Measurements from ENCODE around the gene OSBPL2. TPM values are rescaled to one million over a fixed set of nuclear protein-coding genes. Genes with fewer than 3 reads are reported as not detected.

The OSBPL2 gene
- polyA plus RNA-seq, 1 experiment, result 20.5 TPM

DNA sequence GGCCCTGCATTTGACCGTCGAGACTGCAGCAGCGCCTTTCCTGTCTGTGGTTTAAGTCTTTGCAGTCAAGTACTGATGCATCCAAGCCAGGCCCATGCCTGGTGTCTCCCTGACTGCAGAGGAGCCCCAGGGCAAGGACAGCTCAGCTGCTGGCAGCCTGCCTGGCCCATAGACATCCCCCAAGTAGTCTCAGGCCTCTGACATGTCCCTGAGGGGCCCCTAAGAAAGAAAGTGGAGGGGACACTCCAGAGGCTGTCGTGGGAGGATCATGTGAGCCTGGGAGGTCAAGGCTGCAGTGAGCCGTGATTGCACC is 36.3 kb upstream of the OSBPL2 start:
- Histone ChIP-seq H3K27me3 (ENCODE audit: control insufficient read depth, insufficient read depth, low read length) (no peaks in the 10 kb centered on the region), H3K4me3 (ENCODE audit: low read depth, low read length) (no peak overlapping the region), H3K36me3 (ENCODE audit: control insufficient read depth, insufficient read depth, low read length) (peaks cover 23% of the 10 kb centered on the region)
- no peak for DNase-seq (ENCODE audit: low read depth)
- CTCF ChIA-PET, result no interaction called here
- POLR2A ChIA-PET, result no interaction called here
- TF ChIP-seq, protein P1, sequence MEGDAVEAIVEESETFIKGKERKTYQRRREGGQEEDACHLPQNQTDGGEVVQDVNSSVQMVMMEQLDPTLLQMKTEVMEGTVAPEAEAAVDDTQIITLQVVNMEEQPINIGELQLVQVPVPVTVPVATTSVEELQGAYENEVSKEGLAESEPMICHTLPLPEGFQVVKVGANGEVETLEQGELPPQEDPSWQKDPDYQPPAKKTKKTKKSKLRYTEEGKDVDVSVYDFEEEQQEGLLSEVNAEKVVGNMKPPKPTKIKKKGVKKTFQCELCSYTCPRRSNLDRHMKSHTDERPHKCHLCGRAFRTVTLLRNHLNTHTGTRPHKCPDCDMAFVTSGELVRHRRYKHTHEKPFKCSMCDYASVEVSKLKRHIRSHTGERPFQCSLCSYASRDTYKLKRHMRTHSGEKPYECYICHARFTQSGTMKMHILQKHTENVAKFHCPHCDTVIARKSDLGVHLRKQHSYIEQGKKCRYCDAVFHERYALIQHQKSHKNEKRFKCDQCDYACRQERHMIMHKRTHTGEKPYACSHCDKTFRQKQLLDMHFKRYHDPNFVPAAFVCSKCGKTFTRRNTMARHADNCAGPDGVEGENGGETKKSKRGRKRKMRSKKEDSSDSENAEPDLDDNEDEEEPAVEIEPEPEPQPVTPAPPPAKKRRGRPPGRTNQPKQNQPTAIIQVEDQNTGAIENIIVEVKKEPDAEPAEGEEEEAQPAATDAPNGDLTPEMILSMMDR (IDR thresholded peaks at IDR 0.05; ENCODE audit: insufficient read depth, low read depth, low read length), result no peak

DNA sequence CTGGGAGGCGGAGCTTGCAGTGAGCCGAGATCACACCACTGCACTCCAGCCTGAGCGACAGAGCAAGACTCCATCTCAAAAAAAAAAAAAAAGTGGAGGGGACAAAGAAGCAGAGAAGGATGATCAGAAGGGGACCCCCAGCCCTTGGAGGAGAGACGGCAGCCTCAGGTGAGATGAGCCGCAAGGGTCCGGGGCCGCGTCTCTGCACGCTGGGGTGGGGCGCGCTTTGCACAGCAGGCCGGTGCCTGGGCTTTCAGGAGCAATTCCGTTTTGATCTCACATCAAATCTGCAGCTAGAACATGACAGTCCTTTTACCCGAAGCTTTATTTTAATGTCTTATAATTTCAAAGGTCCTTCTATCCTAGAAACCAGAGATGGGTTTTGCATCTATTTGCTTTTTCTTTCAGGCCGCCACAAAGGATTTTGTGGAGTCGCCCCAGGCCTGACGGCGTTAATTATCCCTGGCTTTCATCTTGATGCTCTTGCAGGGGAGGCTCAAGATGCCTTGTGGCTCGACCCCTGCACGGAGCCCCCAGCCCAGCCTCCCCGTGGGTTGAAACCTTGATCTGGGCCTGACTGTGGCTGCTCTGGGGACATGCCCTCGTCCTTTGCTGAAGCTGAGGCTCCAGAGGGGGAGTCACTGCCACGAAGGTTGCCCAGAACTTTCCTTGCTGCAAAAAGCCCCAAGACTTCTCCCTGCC is 35.5 kb upstream of the OSBPL2 start:
- TF ChIP-seq, protein P1 (IDR thresholded peaks at IDR 0.05; ENCODE audit: insufficient read depth, low read depth, low read length), result no peak
- no peak for DNase-seq (ENCODE audit: low read depth)
- H3K4me3 ChIP-seq (ENCODE audit: low read depth, low read length), result no peak overlapping the region
- H3K27me3 ChIP-seq (ENCODE audit: control insufficient read depth, insufficient read depth, low read length), result no peaks in the 10 kb centered on the region
- POLR2A ChIA-PET, result no interaction called here
- CTCF ChIA-PET, result no interaction called here
- H3K36me3 ChIP-seq (ENCODE audit: control insufficient read depth, insufficient read depth, low read length), result peaks cover 23% of the 10 kb centered on the region

DNA sequence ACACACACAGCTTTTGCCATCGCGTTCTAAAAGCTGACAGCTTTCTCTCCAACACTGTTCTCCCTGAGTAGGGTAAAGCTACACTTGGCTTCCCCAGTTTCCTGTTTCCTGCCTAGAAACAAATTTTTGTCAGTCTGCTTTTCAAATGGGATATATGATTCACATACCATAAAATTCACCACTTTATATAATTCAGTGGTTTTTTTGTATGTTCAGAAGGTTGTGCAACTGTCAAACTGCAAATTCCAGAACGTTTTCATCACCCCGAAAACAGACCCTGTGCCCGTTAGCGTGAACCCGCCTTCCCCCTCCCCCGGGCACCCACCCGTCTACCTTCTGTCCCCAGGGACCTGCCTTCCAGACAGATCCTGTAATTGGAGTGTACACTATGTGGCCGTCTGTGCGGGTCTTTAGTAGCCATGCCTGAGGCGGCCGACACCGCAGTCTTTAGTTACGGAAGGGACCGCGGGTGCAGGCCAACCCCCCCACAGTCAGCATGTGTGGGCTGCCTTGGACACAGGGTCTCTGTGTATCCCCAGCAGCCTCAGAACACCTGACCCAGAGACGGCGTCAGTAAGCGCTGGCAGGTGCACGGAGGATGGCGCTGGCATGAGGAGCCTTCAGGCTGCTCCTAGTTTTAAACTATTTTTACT is 34.8 kb upstream of the OSBPL2 start:
- ChIA-PET CTCF (no interaction called here), POLR2A (no interaction called here)
- no peak overlapping the region for H3K4me3 ChIP-seq (ENCODE audit: low read depth, low read length)
- H3K36me3 ChIP-seq (ENCODE audit: control insufficient read depth, insufficient read depth, low read length), result peaks cover 18% of the 10 kb centered on the region
- DNase-seq (ENCODE audit: low read depth), result no peak
- H3K27me3 ChIP-seq (ENCODE audit: control insufficient read depth, insufficient read depth, low read length), result no peaks in the 10 kb centered on the region
- TF ChIP-seq, protein P1 (IDR thresholded peaks at IDR 0.05; ENCODE audit: insufficient read depth, low read depth, low read length), result no peak

- no peak overlapping the region for H3K4me3 ChIP-seq (ENCODE audit: low read depth, low read length)
- POLR2A ChIA-PET, result no interaction called here
- H3K36me3 ChIP-seq (ENCODE audit: control insufficient read depth, insufficient read depth, low read length), result peaks cover 8% of the 10 kb centered on the region
- CTCF ChIA-PET, result no interaction called here
- TF ChIP-seq, protein P1 (IDR thresholded peaks at IDR 0.05; ENCODE audit: insufficient read depth, low read depth, low read length), result no peak
- no peaks in the 10 kb centered on the region for H3K27me3 ChIP-seq (ENCODE audit: control insufficient read depth, insufficient read depth, low read length)
- no peak for DNase-seq (ENCODE audit: low read depth)
Observed at GRCh38 chr20:62205618-62206387, 32.5 kb upstream of the OSBPL2 start.

- CTCF ChIA-PET, result interaction anchor here (0.6 kb wide), 1 partner anchor 44 kb away, joined by 3 read pairs; no protein-coding TSS in a partner anchor
- TF ChIP-seq, protein P1 (IDR thresholded peaks at IDR 0.05; ENCODE audit: insufficient read depth, low read depth, low read length), result no peak
- no peaks in the 10 kb centered on the region for H3K27me3 ChIP-seq (ENCODE audit: control insufficient read depth, insufficient read depth, low read length)
- no peak overlapping the region for H3K4me3 ChIP-seq (ENCODE audit: low read depth, low read length)
- POLR2A ChIA-PET, result no interaction called here
- peaks cover 4% of the 10 kb centered on the region for H3K36me3 ChIP-seq (ENCODE audit: control insufficient read depth, insufficient read depth, low read length)
- no peak for DNase-seq (ENCODE audit: low read depth)
Observed at GRCh38 chr20:62206388-62206775, 31.9 kb upstream of the OSBPL2 start.
